LNCaP clone FGC (cell line): ENCODE results near the gene VAV2.

ENCODE experiments used
- DNase-seq: peaks from one replicate; pipeline ENCODE4 v3.0.0-alpha.2; 2011; ENCODE audit warnings: low read depth
- H3K4me3 ChIP-seq: 2 replicates; pipeline ENCODE4 v1.5.1; 2011; ENCODE audit warnings: mild to moderate bottlenecking, low read depth, low read length, control low read depth
- CTCF ChIP-seq: IDR thresholded peaks from 2 replicates; pipeline ENCODE4 v1.5.1; 2012; ENCODE audit warnings: mild to moderate bottlenecking; ENCODE audit not compliant: control insufficient read depth, insufficient read depth; ENCODE audit errors: extremely low read depth

The VAV2 gene

GRCh38 chr9:134030821-134031470 lies 38.8 kb upstream of the VAV2 start:
- no peak for DNase-seq
- H3K4me3 ChIP-seq = no peak overlapping the region
- TF ChIP-seq CTCF = no peak

- no peak for TF ChIP-seq CTCF
- H3K4me3 ChIP-seq = no peak overlapping the region
- DNase-seq = no peak
These were observed 37.4 kb upstream of the VAV2 start for GRCh38 chr9:134029248-134030226.

- TF ChIP-seq CTCF = no peak
- DNase-seq = no peak
- H3K4me3 ChIP-seq = no peak overlapping the region
These were observed 36.6 kb upstream of the VAV2 start for GRCh38 chr9:134028575-134029247.

- no peak for DNase-seq
- H3K4me3 ChIP-seq = no peak overlapping the region
- no peak for TF ChIP-seq CTCF
These were observed 36.0 kb upstream of the VAV2 start for GRCh38 chr9:134028076-134028475.

GRCh38 chr9:134027561-134027960 lies 35.4 kb upstream of the VAV2 start:
- H3K4me3 ChIP-seq = no peak overlapping the region
- TF ChIP-seq CTCF = no peak
- DNase-seq = no peak

- H3K4me3 ChIP-seq = no peak overlapping the region
- DNase-seq = no peak
- TF ChIP-seq CTCF = no peak
These were observed 34.9 kb upstream of the VAV2 start for GRCh38 chr9:134026981-134027380.
